ENCODE results near the gene DRAM1.

GRCh38 chr12:101862245-101862644 lies 15.1 kb upstream of the DRAM1 start:
- TF ChIP-seq EP300 (IDR thresholded peaks at IDR 0.05; ENCODE audit: borderline replicate concordance) (no peak), REST (IDR thresholded peaks at IDR 0.05; ENCODE audit: low read depth) (no peak), ZBTB7A (IDR thresholded peaks at IDR 0.05; ENCODE audit: low read depth) (no peak), NFIC (IDR thresholded peaks at IDR 0.05) (no peak), MAX (IDR thresholded peaks at IDR 0.05) (no peak), TEAD4 (IDR thresholded peaks at IDR 0.05) (no peak), RAD21 (IDR thresholded peaks at IDR 0.05; ENCODE audit: low read depth) (no peak)
- TF ChIP-seq, protein P1, sequence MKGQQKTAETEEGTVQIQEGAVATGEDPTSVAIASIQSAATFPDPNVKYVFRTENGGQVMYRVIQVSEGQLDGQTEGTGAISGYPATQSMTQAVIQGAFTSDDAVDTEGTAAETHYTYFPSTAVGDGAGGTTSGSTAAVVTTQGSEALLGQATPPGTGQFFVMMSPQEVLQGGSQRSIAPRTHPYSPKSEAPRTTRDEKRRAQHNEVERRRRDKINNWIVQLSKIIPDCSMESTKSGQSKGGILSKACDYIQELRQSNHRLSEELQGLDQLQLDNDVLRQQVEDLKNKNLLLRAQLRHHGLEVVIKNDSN (IDR thresholded peaks at IDR 0.05) = no peak

Data from Ishikawa (cell line).